SK-N-SH (cell line): Measurements from ENCODE around the gene SPTB. TPM values are rescaled to one million over a fixed set of nuclear protein-coding genes. Genes with fewer than 3 reads are reported as not detected.

Source experiments
- CTCF ChIA-PET: fragments of 300-600, 350-600 bp; formaldehyde crosslinking; extraction: SDS; loops from one replicate; lab custom pipeline; 2021; lab: Yijun Ruan, JAX
- POLR2A ChIA-PET: fragments of 350-600 bp; sonication (Branson Sonifier 250); formaldehyde crosslinking; extraction: SDS; loops from one replicate; lab custom pipeline; 2020; ENCODE audit warnings: antibody characterized with exemption, inconsistent platforms; lab: Yijun Ruan, JAX
- DNase-seq: peaks from one replicate; pipeline ENCODE4 v3.0.0; 2012
- H2AFZ ChIP-seq: fragments of 200-600 bp; sonication (generic); 2 replicates; pipeline ENCODE4 v1.8.1; 2016; ENCODE audit warnings: antibody characterized with exemption, mild to moderate bottlenecking, low read depth
- H3F3A ChIP-seq: fragments of 200-600 bp; sonication (generic); replicated peaks from 2 replicates; pipeline ENCODE3; 2016; ENCODE audit warnings: antibody characterized with exemption, mild to moderate bottlenecking; ENCODE audit not compliant: insufficient read depth
- H3K27ac ChIP-seq, 2 experiments: fragments of 200-500 bp in 1 of 2; fragments of 200-600 bp in 1 of 2; sonication (Bioruptor generic) in 1 of 2; sonication (generic), shearing (Covaris generic) in 1 of 2; 2 replicates each; pipeline versions ENCODE4 v1.5.1 to v1.6.1; 2014 to 2016; ENCODE audit warnings: low read depth in 2 of 2, inconsistent platforms in 1 of 2, low read length in 1 of 2, mild to moderate bottlenecking in 1 of 2, mixed read lengths in 1 of 2
- H3K27me3 ChIP-seq: fragments of 200-600 bp; sonication (generic), shearing (Covaris generic); 2 replicates; pipeline ENCODE4 v1.6.1; 2016; ENCODE audit warnings: mixed run types; ENCODE audit not compliant: insufficient read depth
- H3K36me3 ChIP-seq, 2 experiments: fragments of 200-500 bp in 1 of 2; fragments of 200-600 bp in 1 of 2; sonication (Bioruptor generic) in 1 of 2; sonication (generic) in 1 of 2; replicated peaks in 1 of 2; 2 replicates each; pipeline versions ENCODE3 to v1.5.1; 2014 to 2016; ENCODE audit warnings: low read length in 1 of 2, mild to moderate bottlenecking in 1 of 2; ENCODE audit not compliant: insufficient read depth in 2 of 2, control insufficient read depth in 1 of 2
- H3K4me1 ChIP-seq, 2 experiments: fragments of 200-500 bp in 1 of 2; fragments of 200-600 bp in 1 of 2; sonication (Bioruptor generic) in 1 of 2; sonication (generic), shearing (Covaris generic) in 1 of 2; 2 replicates each; pipeline versions ENCODE4 v1.5.1 to v1.6.1; 2014 to 2016; ENCODE audit warnings: low read depth in 1 of 2, low read length in 1 of 2, mixed run types in 1 of 2; ENCODE audit not compliant: insufficient read depth in 2 of 2, control insufficient read depth in 1 of 2
- H3K4me2 ChIP-seq: fragments of 200-600 bp; sonication (generic), shearing (Covaris generic); 2 replicates; pipeline ENCODE4 v1.6.1; 2017; ENCODE audit warnings: mixed run types
- H3K4me3 ChIP-seq, 2 experiments: fragments of 200-500 bp in 1 of 2; fragments of 200-600 bp in 1 of 2; sonication (Bioruptor generic) in 1 of 2; sonication (generic), shearing (Covaris generic) in 1 of 2; 2 replicates each; pipeline versions ENCODE4 v1.5.1 to v1.8.1; 2014 to 2016; ENCODE audit warnings: low read depth in 2 of 2, inconsistent platforms in 1 of 2, low read length in 1 of 2, mild to moderate bottlenecking in 1 of 2, mixed read lengths in 1 of 2, moderate library complexity in 1 of 2
- H3K79me2 ChIP-seq: fragments of 200-600 bp; sonication (generic); 2 replicates; pipeline ENCODE4 v1.8.1; 2017; ENCODE audit warnings: mild to moderate bottlenecking; ENCODE audit not compliant: insufficient read depth
- H3K9ac ChIP-seq: fragments of 200-600 bp; sonication (generic); 2 replicates; pipeline ENCODE4 v1.6.1; 2017; ENCODE audit warnings: mixed run types
- H3K9me2 ChIP-seq: fragments of 200-600 bp; sonication (generic); 2 replicates; pipeline ENCODE4 v1.6.1; 2017; ENCODE audit warnings: mixed run types
- H3K9me3 ChIP-seq: fragments of 200-600 bp; sonication (generic); 2 replicates; pipeline ENCODE4 v1.6.1; 2017; ENCODE audit warnings: mixed run types, mild to moderate bottlenecking, moderate library complexity
- H4K20me1 ChIP-seq: fragments of 200-600 bp; sonication (generic); 2 replicates; pipeline ENCODE4 v1.6.1; 2017; ENCODE audit warnings: mild to moderate bottlenecking, mixed run types; ENCODE audit not compliant: insufficient read depth
- FOXJ3 ChIP-seq: sonication (generic); formaldehyde crosslinking; IDR thresholded peaks from 2 replicates; pipeline ENCODE4 v1.5.1; 2020; ENCODE audit warnings: mild to moderate bottlenecking, missing genetic modification reagents
- MXI1 ChIP-seq: IDR thresholded peaks from 2 replicates; pipeline ENCODE4 v1.6.1; 2012; ENCODE audit warnings: mild to moderate bottlenecking, low read depth, low read length, improper control_type of control experiment
- NRF1 ChIP-seq: IDR thresholded peaks from 2 replicates; pipeline ENCODE4 v1.6.1; 2012; ENCODE audit warnings: low read depth, mild to moderate bottlenecking, low read length
- POLR2AphosphoS5 ChIP-seq: IDR thresholded peaks from 2 replicates; pipeline ENCODE4 v1.6.1; 2012; ENCODE audit warnings: low read depth, low read length
- RFX5 ChIP-seq: IDR thresholded peaks from 2 replicates; pipeline ENCODE4 v1.6.1; 2012; ENCODE audit warnings: mild to moderate bottlenecking, improper control_type of control experiment, low read length
- TAF1 ChIP-seq: IDR thresholded peaks from 2 replicates; pipeline ENCODE4 v1.6.1; 2012; ENCODE audit warnings: low read depth, mild to moderate bottlenecking, low read length, moderate library complexity, borderline replicate concordance
- WGBS: methylation state at CpG from one replicate; pipeline ENCODE4 v1.1.6; 2017; ENCODE audit warnings: low lambda C conversion rate; 5-methylcytosine and 5-hydroxymethylcytosine counted together
- polyA plus RNA-seq, 3 experiments: library from polyadenylated mRNA; depleted of rRNA; stranded (reverse); fragments of >200 nt; gene quantifications; 2 replicates each; pipeline ENCODE4 v1.2.3, GENCODE V29; 2012
- TF ChIP-seq, protein P1 (sequence below): IDR thresholded peaks from 2 replicates; pipeline ENCODE4 v1.4.0; 2012; ENCODE audit warnings: low read depth, borderline replicate concordance
- TF ChIP-seq, protein P2 (sequence below): IDR thresholded peaks from 2 replicates; pipeline ENCODE4 v1.6.1; 2012; ENCODE audit warnings: mild to moderate bottlenecking, low read depth, low read length, moderate library complexity
- TF ChIP-seq, protein P3 (sequence below): fragments of 200-600 bp; sonication (generic); IDR thresholded peaks from 2 replicates; pipeline ENCODE4 v1.6.1; 2017; ENCODE audit warnings: antibody characterized with exemption, mild to moderate bottlenecking, moderate library complexity
- TF ChIP-seq, protein P4 (sequence below): fragments of 150-350 bp; IDR thresholded peaks from 2 replicates; pipeline ENCODE4 v1.6.1; 2016; ENCODE audit warnings: mild to moderate bottlenecking, low read depth, low read length
- TF ChIP-seq, protein P5 (sequence below): IDR thresholded peaks from 2 replicates; pipeline ENCODE4; 2012
- TF ChIP-seq, protein P6 (sequence below): IDR thresholded peaks from 2 replicates; pipeline ENCODE4 v1.4.0; 2012; ENCODE audit warnings: low read depth
- TF ChIP-seq, protein P7 (sequence below): IDR thresholded peaks from 2 replicates; pipeline ENCODE4 v1.4.0; 2012; ENCODE audit warnings: low read depth, borderline replicate concordance

Gene SPTB
- polyA plus RNA-seq, 1 of the 3 experiments (the other 2 are of a cell fraction) = 0.15 TPM

DNA sequence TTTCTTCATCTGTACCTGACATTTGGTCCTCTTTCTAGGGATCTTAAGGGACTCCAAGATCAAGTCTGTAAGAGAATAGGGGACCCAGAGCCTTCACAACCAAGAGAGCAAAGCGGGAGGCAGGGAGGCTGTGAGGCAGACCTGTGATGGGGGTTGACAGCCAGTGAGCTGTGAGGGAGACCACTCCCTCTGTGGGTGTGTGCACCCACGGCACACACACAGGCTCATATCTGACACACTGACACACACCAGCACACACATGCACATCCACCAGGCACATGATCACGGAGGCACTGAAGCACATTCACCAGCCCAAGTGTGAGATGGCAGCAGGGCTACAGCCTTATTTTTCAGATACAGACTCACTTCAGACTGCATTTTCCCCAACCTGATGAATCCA, 55.2 kb downstream of the SPTB start (continued):
- TF ChIP-seq, protein P1, sequence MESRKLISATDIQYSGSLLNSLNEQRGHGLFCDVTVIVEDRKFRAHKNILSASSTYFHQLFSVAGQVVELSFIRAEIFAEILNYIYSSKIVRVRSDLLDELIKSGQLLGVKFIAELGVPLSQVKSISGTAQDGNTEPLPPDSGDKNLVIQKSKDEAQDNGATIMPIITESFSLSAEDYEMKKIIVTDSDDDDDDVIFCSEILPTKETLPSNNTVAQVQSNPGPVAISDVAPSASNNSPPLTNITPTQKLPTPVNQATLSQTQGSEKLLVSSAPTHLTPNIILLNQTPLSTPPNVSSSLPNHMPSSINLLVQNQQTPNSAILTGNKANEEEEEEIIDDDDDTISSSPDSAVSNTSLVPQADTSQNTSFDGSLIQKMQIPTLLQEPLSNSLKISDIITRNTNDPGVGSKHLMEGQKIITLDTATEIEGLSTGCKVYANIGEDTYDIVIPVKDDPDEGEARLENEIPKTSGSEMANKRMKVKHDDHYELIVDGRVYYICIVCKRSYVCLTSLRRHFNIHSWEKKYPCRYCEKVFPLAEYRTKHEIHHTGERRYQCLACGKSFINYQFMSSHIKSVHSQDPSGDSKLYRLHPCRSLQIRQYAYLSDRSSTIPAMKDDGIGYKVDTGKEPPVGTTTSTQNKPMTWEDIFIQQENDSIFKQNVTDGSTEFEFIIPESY = no peak
- no peak for TF ChIP-seq TAF1
- TF ChIP-seq, protein P2, sequence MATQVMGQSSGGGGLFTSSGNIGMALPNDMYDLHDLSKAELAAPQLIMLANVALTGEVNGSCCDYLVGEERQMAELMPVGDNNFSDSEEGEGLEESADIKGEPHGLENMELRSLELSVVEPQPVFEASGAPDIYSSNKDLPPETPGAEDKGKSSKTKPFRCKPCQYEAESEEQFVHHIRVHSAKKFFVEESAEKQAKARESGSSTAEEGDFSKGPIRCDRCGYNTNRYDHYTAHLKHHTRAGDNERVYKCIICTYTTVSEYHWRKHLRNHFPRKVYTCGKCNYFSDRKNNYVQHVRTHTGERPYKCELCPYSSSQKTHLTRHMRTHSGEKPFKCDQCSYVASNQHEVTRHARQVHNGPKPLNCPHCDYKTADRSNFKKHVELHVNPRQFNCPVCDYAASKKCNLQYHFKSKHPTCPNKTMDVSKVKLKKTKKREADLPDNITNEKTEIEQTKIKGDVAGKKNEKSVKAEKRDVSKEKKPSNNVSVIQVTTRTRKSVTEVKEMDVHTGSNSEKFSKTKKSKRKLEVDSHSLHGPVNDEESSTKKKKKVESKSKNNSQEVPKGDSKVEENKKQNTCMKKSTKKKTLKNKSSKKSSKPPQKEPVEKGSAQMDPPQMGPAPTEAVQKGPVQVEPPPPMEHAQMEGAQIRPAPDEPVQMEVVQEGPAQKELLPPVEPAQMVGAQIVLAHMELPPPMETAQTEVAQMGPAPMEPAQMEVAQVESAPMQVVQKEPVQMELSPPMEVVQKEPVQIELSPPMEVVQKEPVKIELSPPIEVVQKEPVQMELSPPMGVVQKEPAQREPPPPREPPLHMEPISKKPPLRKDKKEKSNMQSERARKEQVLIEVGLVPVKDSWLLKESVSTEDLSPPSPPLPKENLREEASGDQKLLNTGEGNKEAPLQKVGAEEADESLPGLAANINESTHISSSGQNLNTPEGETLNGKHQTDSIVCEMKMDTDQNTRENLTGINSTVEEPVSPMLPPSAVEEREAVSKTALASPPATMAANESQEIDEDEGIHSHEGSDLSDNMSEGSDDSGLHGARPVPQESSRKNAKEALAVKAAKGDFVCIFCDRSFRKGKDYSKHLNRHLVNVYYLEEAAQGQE = no peak

DNA sequence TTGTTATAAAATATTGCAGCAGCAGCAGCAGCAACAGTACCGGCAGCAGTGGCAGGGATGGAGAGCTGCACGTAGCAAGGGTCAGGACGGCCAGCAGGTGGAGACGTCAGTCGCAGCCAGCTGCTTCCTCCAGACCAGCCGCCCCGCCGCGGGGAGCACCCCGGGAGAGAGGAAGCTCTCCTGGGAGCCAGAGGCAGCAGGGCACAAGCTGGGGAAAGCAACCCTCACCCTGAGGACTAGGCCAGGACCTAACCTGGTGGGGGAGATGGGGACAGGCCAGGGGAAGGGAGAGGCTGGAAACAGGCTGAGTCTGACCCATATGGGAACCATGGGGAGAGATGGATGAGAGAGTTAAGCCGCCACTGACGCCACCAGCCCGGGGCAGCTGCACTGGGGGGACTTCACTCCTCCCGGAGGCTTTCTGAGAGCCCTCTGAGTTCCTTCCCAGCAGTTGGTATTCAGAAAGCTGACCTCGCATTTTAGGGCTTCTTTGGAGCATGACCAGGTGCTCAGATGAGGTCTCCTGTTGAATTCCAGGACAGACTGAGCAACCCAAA, 56.3 kb downstream of the SPTB start:
- H4K20me1 ChIP-seq = no peaks in the 10 kb centered on the region
- H3K9ac ChIP-seq = no peak overlapping the region
- no peaks in the 10 kb centered on the region for H3F3A ChIP-seq
- CTCF ChIA-PET = interaction anchor here (0.7 to 5.8 kb wide), 54 partner anchors 9 to 393 kb away, joined by 3 to 163 read pairs (median 5); partner anchors contain the start of genes FNTB and SPTB
- peaks cover 0 to 22% of the 10 kb centered on the region in 2 experiments; a peak in 1 of 4 replicates for H3K4me1 ChIP-seq
- H3K27me3 ChIP-seq = no peaks in the 10 kb centered on the region
- POLR2A ChIA-PET = interaction anchor here (0.5 to 2.3 kb wide), 5 partner anchors 57 to 512 kb away, joined by 3 to 9 read pairs (median 4); partner anchors contain the start of gene SPTB
- 7% methylated on average over 11 of the region's 15 CpGs for WGBS
- H3K4me3 ChIP-seq = no peak overlapping the region; a peak in 1 of 4 replicates
- H3K79me2 ChIP-seq = no peaks in the 10 kb centered on the region
- H2AFZ ChIP-seq = peak overlapping the region; percentile 79
- H3K9me3 ChIP-seq = no peaks in the 10 kb centered on the region
- H3K36me3 ChIP-seq = no peaks in the 10 kb centered on the region
- H3K27ac ChIP-seq = no peak overlapping the region
- no peak overlapping the region for H3K4me2 ChIP-seq
- no peaks in the 10 kb centered on the region for H3K9me2 ChIP-seq
- peak; percentile 89 for DNase-seq
- TF ChIP-seq, protein P2 = no peak
- TF ChIP-seq RFX5 (no peak), TAF1 (no peak), NRF1 (no peak), FOXJ3 (CRISPR knock-in tag) (no peak), POLR2AphosphoS5 (no peak), MXI1 (no peak)
- TF ChIP-seq, protein P3, sequence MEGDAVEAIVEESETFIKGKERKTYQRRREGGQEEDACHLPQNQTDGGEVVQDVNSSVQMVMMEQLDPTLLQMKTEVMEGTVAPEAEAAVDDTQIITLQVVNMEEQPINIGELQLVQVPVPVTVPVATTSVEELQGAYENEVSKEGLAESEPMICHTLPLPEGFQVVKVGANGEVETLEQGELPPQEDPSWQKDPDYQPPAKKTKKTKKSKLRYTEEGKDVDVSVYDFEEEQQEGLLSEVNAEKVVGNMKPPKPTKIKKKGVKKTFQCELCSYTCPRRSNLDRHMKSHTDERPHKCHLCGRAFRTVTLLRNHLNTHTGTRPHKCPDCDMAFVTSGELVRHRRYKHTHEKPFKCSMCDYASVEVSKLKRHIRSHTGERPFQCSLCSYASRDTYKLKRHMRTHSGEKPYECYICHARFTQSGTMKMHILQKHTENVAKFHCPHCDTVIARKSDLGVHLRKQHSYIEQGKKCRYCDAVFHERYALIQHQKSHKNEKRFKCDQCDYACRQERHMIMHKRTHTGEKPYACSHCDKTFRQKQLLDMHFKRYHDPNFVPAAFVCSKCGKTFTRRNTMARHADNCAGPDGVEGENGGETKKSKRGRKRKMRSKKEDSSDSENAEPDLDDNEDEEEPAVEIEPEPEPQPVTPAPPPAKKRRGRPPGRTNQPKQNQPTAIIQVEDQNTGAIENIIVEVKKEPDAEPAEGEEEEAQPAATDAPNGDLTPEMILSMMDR = peak; percentile 78
- TF ChIP-seq, protein P4, sequence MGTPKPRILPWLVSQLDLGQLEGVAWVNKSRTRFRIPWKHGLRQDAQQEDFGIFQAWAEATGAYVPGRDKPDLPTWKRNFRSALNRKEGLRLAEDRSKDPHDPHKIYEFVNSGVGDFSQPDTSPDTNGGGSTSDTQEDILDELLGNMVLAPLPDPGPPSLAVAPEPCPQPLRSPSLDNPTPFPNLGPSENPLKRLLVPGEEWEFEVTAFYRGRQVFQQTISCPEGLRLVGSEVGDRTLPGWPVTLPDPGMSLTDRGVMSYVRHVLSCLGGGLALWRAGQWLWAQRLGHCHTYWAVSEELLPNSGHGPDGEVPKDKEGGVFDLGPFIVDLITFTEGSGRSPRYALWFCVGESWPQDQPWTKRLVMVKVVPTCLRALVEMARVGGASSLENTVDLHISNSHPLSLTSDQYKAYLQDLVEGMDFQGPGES = no peak
- TF ChIP-seq, protein P5, sequence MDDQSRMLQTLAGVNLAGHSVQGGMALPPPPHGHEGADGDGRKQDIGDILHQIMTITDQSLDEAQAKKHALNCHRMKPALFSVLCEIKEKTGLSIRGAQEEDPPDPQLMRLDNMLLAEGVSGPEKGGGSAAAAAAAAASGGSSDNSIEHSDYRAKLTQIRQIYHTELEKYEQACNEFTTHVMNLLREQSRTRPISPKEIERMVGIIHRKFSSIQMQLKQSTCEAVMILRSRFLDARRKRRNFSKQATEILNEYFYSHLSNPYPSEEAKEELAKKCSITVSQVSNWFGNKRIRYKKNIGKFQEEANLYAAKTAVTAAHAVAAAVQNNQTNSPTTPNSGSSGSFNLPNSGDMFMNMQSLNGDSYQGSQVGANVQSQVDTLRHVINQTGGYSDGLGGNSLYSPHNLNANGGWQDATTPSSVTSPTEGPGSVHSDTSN = no peak
- TF ChIP-seq, protein P6, sequence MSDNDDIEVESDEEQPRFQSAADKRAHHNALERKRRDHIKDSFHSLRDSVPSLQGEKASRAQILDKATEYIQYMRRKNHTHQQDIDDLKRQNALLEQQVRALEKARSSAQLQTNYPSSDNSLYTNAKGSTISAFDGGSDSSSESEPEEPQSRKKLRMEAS = no peak
- TF ChIP-seq, protein P7, sequence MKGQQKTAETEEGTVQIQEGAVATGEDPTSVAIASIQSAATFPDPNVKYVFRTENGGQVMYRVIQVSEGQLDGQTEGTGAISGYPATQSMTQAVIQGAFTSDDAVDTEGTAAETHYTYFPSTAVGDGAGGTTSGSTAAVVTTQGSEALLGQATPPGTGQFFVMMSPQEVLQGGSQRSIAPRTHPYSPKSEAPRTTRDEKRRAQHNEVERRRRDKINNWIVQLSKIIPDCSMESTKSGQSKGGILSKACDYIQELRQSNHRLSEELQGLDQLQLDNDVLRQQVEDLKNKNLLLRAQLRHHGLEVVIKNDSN = no peak
